Muscle of leg (tissue), 11 donors: ENCODE results near the gene CC2D2B. TPM values are rescaled to one million over a fixed set of nuclear protein-coding genes. Genes with fewer than 3 reads are reported as not detected.

Experiments used
- DNase-seq: peaks from one replicate; pipeline ENCODE4 v3.0.0; 2013
- H3K27ac ChIP-seq: one replicate; pipeline ENCODE4 v1.5.1; 2013; ENCODE audit warnings: mild to moderate bottlenecking, low read length, control low read depth
- H3K27me3 ChIP-seq: one replicate; pipeline ENCODE4 v1.6.1; 2013; ENCODE audit warnings: low read length; ENCODE audit not compliant: control insufficient read depth, insufficient read depth
- H3K36me3 ChIP-seq: one replicate; pipeline ENCODE4 v1.6.1; 2013; ENCODE audit warnings: low read length; ENCODE audit not compliant: control insufficient read depth, insufficient read depth
- H3K4me1 ChIP-seq: one replicate; pipeline ENCODE4 v1.6.1; 2013; ENCODE audit warnings: low read length; ENCODE audit not compliant: control insufficient read depth, insufficient read depth
- H3K4me3 ChIP-seq: one replicate; pipeline ENCODE4 v1.5.1; 2013; ENCODE audit warnings: low read length, control low read depth
- H3K9me3 ChIP-seq: replicated peaks from 2 replicates; pipeline ENCODE4 v1.6.1; 2013; ENCODE audit warnings: low read depth, low read length; ENCODE audit not compliant: control insufficient read depth
- WGBS: methylation state at CpG from one replicate; pipeline ENCODE4 v1.1.5; 2013; ENCODE audit warnings: missing lambda C conversion rate; ENCODE audit not compliant: insufficient coverage; 5-methylcytosine and 5-hydroxymethylcytosine counted together
- polyA plus RNA-seq, 8 donors: library from polyadenylated mRNA; unstranded; fragments of 120-200 nt; gene quantifications; one replicate each; pipeline versions ENCODE4 v1.2.1 to v1.2.3, GENCODE V29; 2013; ENCODE audit warnings: inconsistent platforms in 1 of 8, low replicate concordance in 1 of 8; ENCODE audit not compliant: insufficient read length in 8 of 8, insufficient read depth in 1 of 8
- total RNA-seq: library from RNA; stranded (reverse); fragments of 120-200 nt; gene quantifications from one replicate; pipeline ENCODE4 v1.2.4, GENCODE V29; 2013

CC2D2B gene
- total and polyA plus RNA-seq, 9 donors = 0.36 to 1.4 (median 0.70) TPM

DNA sequence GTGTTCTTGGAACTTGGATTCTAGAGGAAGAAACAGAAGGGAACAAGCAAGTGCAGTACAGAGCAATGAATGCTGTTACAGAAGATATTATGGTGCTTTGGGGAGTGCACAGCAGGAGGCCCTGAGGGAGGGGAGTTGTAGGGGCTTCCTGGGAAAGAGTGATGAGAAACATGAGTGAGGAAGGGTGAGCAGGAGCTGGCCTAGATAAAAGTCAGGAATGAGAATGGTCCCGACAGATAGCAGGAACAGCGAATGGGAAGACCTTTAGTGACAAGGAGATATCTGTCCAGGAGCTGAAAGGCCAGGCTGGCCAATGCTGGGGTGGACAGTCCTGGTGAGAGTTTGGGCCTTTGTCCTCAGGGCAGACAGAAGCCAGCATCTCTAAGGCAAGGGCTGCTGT is 115.0 kb downstream of the CC2D2B start:
- no peak for DNase-seq
- Histone ChIP-seq H3K27ac (no peak overlapping the region), H3K27me3 (no peaks in the 10 kb centered on the region), H3K36me3 (no peaks in the 10 kb centered on the region), H3K9me3 (no peaks in the 10 kb centered on the region), H3K4me3 (no peak overlapping the region), H3K4me1 (no peaks in the 10 kb centered on the region)
- WGBS = 94% methylated on average over 2 of the region's 2 CpGs

DNA sequence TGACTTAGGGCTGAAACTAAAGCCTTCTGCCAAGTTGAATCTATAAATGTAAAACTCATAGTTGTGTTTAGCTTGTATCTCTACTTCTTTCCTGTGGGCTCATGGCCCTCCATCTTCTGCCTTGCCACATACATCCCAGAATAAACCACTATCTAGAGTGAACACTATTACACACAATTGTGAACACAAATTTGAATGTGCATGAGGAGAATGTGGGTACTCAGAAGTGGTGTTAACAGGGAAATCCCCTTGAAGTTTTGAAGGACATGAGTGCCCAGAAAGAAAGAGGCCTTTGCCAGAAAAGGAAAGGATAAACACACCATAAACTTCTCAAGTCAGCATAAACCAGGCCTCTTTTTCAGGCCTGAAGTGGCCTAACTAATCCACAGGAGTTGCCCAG is 115.4 kb downstream of the CC2D2B start:
- no peak for DNase-seq
- no peaks in the 10 kb centered on the region for H3K27me3 ChIP-seq
- H3K36me3 ChIP-seq = no peaks in the 10 kb centered on the region
- no peaks in the 10 kb centered on the region for H3K4me1 ChIP-seq
- H3K9me3 ChIP-seq = no peaks in the 10 kb centered on the region
- H3K27ac ChIP-seq = no peak overlapping the region
- H3K4me3 ChIP-seq = no peak overlapping the region

DNA sequence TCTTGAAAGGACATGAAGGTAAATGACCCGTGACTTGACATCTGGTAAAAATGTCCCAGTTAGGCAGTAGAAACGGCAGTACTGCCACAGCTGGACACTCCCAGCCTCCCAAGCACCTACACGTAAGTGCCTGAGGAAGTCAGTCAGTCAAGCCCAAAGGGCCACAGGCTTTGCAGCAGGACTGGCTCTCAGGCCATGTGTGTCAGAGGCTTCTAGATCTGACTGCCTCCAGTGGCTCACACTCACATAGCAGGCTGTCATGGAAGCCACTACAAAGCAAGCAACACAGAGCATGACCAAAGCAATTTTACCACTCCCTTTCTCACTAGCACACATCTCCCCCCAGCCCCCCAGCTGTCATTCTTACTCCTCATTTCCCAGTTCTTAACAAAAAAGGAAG is 117.8 kb downstream of the CC2D2B start:
- no peaks in the 10 kb centered on the region for H3K9me3 ChIP-seq
- no peak overlapping the region for H3K27ac ChIP-seq
- no peak for DNase-seq
- H3K27me3 ChIP-seq = no peaks in the 10 kb centered on the region
- no peak overlapping the region for H3K4me3 ChIP-seq
- no peaks in the 10 kb centered on the region for H3K4me1 ChIP-seq
- WGBS = 44% methylated on average over 3 of the region's 3 CpGs
- H3K36me3 ChIP-seq = no peaks in the 10 kb centered on the region

DNA sequence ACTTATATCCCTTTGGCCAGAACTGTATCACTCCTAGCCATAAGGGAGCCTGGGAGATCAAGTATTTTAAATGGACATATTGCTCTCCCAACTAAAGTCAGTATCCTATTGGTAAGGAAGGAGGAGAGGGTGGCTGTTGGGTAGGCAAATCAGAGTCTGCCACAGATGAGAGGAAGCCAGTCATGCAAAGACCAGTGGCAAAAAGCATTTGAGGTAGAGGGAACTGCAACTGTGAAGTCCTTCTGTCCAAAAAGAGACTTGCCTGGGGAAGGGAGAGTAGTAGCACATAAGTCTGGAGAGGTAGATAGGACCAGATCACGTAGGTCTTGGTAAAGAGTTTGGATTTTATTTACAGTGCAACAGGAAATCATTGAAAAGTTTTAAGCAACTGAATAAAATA is 126.8 kb downstream of the CC2D2B start:
- no CpG with 5 or more reads among the region's 1 CpG for WGBS
- Histone ChIP-seq H3K27me3 (no peaks in the 10 kb centered on the region), H3K36me3 (no peaks in the 10 kb centered on the region), H3K27ac (no peak overlapping the region), H3K9me3 (no peaks in the 10 kb centered on the region), H3K4me1 (no peaks in the 10 kb centered on the region), H3K4me3 (no peak overlapping the region)
- no peak for DNase-seq

DNA sequence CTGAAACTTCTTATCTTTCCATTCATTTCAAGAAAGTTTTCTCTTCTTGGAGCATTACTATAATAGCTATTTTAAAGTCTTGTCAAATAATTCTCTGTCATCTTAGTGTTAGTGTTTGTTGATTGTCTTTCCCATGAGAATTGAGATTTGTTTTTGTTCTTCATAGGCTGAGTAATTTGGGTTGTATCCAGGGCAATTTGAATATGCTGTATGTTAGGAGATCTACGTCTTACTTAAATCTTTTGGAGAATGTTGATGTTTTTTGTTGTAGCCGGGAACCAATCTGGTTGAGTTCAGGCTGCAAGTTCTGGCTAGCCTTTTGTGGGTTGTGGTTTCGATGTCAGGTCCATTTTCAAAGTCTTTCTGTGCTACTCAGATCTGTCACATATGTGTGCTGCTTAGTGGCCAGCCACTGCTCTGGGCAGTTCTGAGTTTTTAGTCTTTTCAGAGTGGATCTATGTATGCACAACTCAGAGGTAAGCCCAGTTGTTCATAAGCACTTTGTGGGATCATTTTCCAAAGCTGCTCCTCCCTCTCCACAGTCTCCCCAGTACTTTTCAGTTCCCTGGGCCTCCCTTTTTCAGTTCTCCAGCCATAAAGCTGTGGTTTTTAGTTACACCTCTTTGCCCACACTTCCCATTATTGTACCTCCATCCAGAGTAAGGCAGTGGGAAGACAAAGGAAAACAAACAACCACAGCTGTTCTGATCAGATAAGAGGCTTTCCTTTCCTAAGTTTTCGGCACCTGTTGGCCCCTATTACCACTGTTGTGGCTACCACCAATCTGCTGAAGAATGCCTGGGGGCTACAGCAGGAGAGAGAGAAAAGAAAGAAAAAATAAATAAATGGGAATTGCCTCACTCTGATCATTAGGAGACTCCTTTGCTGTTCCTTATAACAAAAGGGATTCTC is 131.0 kb downstream of the CC2D2B start:
- Histone ChIP-seq H3K27ac (no peak overlapping the region), H3K27me3 (no peaks in the 10 kb centered on the region), H3K36me3 (no peaks in the 10 kb centered on the region), H3K4me1 (peaks cover 6% of the 10 kb centered on the region), H3K9me3 (no peaks in the 10 kb centered on the region), H3K4me3 (no peak overlapping the region)
- no peak for DNase-seq
- 93% methylated on average over 2 of the region's 4 CpGs for WGBS

DNA sequence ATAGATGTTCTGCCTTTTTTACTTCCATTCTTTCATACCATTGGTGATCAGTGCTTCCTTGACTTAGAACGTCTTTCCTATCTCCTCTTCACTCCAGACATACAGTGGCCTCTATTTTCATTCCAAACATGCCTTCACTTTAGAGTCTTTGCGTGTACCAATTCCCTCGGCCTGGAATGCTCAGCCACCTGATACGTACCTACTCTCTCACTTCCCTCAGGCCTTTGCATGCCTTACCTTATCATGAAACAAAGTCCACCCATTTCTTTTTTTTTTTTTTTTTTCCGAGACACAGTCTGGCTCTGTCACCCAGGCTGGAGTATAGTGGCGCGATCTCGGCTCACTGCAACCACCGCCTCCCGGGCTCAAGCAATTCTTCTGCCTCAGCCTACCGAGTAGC is 133.4 kb downstream of the CC2D2B start:
- 85% methylated on average over 10 of the region's 11 CpGs for WGBS
- Histone ChIP-seq H3K4me3 (no peak overlapping the region), H3K36me3 (no peaks in the 10 kb centered on the region), H3K4me1 (peaks cover 6% of the 10 kb centered on the region), H3K27me3 (no peaks in the 10 kb centered on the region), H3K9me3 (no peaks in the 10 kb centered on the region), H3K27ac (no peak overlapping the region)
- DNase-seq = no peak

DNA sequence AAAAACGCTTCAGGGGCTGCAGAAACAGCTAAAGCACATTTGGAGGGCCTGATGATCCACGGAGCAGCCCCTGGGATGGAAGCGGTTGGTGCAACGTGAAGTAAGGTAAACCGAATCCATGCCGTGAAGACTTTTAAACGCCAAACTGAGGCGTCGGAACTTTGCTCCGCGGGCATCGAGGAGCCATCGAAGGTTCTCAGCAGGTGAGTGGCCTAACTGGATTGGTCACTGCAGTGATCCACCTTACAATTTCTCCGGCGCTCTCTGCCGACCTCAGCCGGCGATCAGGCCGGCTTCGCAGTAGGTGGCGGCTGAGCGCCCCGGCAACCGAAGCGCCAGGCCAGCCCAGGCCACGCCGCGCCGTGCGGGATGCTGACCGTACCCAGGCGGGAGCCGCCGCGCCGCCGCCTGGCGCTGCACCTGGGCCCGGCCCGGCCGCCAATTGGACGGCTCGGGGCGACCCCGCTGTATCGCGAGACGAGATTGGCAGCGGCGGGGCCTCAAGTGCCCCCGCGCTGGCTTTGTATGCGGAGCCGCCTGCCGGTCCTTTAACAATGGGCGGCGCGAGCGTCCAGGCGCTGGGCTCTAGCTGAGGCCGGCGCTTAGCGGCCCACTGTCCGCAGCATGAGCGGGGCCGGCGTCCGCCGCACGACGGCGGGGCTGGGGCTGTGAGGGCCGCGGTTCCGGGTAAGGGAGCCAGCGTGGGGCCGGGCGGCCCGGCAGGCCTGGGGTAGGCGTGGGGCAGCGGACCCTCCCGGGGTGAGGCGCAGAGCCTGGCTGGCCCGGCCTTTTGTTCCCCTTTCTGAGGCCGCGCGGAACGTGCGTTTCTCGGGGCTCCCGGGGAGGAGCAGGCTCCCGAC is 135.5 kb downstream of the CC2D2B start, which contains the start of gene CCNJ:
TSS of gene CCNJ (plus strand) at position 551 of the 860 bp plus-strand sequence. CDS start 811 bp downstream, outside the sequence.
- peak; percentile 96 for DNase-seq
- Histone ChIP-seq H3K4me1 (peaks cover 6% of the 10 kb centered on the region), H3K4me3 (peak within 1 kb of the TSS; percentile 91), H3K9me3 (no peaks in the 10 kb centered on the region), H3K27me3 (no peaks in the 10 kb centered on the region), H3K27ac (peak within 1 kb of the TSS; percentile 95), H3K36me3 (peaks cover 4% of the 10 kb centered on the region)
- whole genome bisulfite sequencing = 1% methylated on average over 92 of the region's 92 CpGs

DNA sequence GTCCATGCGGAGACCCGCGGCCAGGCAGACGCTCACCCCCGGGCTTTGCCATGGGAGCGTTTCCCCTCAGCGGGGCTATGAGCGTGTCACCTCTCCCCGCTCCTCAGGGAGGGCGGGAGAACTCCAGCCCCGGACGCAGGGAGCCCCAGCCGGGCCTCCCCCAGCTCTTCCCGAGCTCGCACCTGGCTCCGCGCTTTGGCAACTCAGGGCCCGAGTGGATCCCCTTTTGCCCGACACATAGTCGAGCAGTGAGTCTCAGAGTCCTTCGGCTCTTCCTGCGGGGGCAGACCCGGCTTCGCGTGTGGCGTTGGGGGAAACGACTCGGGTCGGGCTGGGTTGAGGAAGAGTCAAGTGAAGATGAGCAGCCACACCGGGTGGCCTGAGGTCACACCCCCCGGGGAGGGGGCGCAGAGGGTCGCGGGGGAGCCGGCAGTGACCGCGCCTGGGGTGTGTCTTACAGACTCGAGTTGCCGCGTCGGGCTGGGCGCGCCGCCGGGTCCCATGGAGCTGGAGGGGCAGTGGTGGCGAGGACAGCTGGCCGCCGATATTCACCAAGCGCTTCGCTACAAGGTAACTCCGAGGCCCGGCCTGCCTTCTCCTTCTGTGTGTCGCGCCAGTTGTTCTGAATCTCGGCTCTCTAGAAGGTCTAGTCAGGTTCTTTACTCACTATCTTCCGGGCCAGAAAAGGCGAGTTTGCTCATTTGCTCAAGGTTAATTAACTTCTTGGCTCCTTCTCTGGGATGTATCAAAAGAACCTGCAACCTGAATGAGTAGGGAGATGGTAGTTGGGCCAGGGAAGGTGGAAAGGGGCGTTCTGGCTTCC is 136.3 kb downstream of the CC2D2B start:
- Histone ChIP-seq H3K27ac (peak overlapping the region; percentile 95), H3K9me3 (no peaks in the 10 kb centered on the region), H3K4me1 (peaks cover 6% of the 10 kb centered on the region), H3K27me3 (no peaks in the 10 kb centered on the region), H3K36me3 (peaks cover 4% of the 10 kb centered on the region), H3K4me3 (peak overlapping the region; percentile 91)
- under 1% methylated on average over 43 of the region's 58 CpGs for WGBS
- peak; percentile 60 for DNase-seq

DNA sequence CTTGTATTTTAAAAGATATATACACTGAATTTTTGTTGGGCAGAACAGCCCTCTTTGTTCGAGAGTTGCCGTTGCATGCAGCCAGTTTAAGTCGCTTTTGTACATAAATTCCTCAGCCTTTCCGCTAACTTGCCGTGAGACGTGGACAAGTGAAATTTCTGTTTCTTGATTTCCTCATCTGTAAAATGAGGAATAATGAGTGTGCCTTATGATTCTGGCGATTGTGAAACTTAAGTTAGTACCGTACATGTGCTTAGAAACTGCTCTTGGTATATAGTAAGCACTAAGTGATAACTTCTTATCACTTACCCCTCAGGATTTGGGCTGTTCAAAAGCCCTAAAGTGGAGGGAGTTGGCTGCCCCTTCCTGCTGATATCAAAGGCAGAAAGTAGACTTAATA is 137.0 kb downstream of the CC2D2B start:
- Histone ChIP-seq H3K4me3 (peak overlapping the region; percentile 91), H3K36me3 (peaks cover 4% of the 10 kb centered on the region), H3K27me3 (no peaks in the 10 kb centered on the region), H3K9me3 (no peaks in the 10 kb centered on the region), H3K4me1 (peaks cover 6% of the 10 kb centered on the region), H3K27ac (peak overlapping the region; percentile 95)
- WGBS = no CpG with 5 or more reads among the region's 8 CpGs
- peak; percentile 36 for DNase-seq
